Right renal cortex interstitium (tissue), 3 donors: ENCODE results near the gene BLOC1S1. TPM values are rescaled to one million over a fixed set of nuclear protein-coding genes. Genes with fewer than 3 reads are reported as not detected.

Source experiments
- DNase-seq, 3 donors: peaks; one replicate each; pipeline ENCODE4 v3.0.0-alpha.2; 2013; ENCODE audit warnings: low read depth in 3 of 3, low spot score in 2 of 3
- polyA plus RNA-seq, 3 donors: library from polyadenylated mRNA; unstranded; fragments of 120-200 nt; gene quantifications; one replicate each; pipeline ENCODE4 v1.2.1, GENCODE V29; 2013; ENCODE audit not compliant: insufficient read length in 3 of 3

BLOC1S1 gene
- polyA plus RNA-seq, 3 donors, result 114 to 135 (median 133) TPM

GRCh38 chr12:55707219-55707671 is 8.6 kb upstream of the BLOC1S1 start:
- DNase-seq, result no peak

GRCh38 chr12:55707841-55708694 is 7.8 kb upstream of the BLOC1S1 start, which contains the start of gene ITGA7:
Gene ITGA7, minus strand, starts transcription at chr12:55707904. Its CDS starts 222 bp downstream, at chr12:55707682.
- DNase-seq, result no peak

- DNase-seq, result no peak
Measured at GRCh38 chr12:55708695-55709233, 7.1 kb upstream of the BLOC1S1 start.

GRCh38 chr12:55711786-55712553 is 3.9 kb upstream of the BLOC1S1 start:
- no peak for DNase-seq

- no peak for DNase-seq
Measured at GRCh38 chr12:55712700-55713415, 3.0 kb upstream of the BLOC1S1 start.

- DNase-seq, result no peak
Measured at GRCh38 chr12:55713721-55714120, 2.1 kb upstream of the BLOC1S1 start.

GRCh38 chr12:55715169-55715764 is 579 bp upstream of the BLOC1S1 start:
- no peak for DNase-seq

GRCh38 chr12:55716582-55716957 is 724 bp downstream of the BLOC1S1 start:
- DNase-seq, result no peak

- DNase-seq, result no peak
Measured at GRCh38 chr12:55717011-55718007, 1.5 kb downstream of the BLOC1S1 start.

- no peak for DNase-seq
Measured at GRCh38 chr12:55718015-55718414, 2.2 kb downstream of the BLOC1S1 start.

- DNase-seq, result no peak
Measured at GRCh38 chr12:55718624-55719275, 2.9 kb downstream of the BLOC1S1 start.

- DNase-seq, result no peak
Measured at GRCh38 chr12:55719371-55719770, 3.5 kb downstream of the BLOC1S1 start.

GRCh38 chr12:55720071-55720564 is 4.3 kb downstream of the BLOC1S1 start, which contains the start of gene RDH5:
Gene RDH5, plus strand, starts transcription at chr12:55720393. Its CDS starts 792 bp downstream, at chr12:55721185.
- DNase-seq, result no peak

GRCh38 chr12:55720894-55721444 is 5.1 kb downstream of the BLOC1S1 start:
- no peak for DNase-seq

- no peak for DNase-seq
Measured at GRCh38 chr12:55721601-55722213, 5.9 kb downstream of the BLOC1S1 start.

- DNase-seq, result no peak
Measured at GRCh38 chr12:55722948-55723347, 7.1 kb downstream of the BLOC1S1 start.

- no peak for DNase-seq
Measured at GRCh38 chr12:55723516-55724225, 7.8 kb downstream of the BLOC1S1 start.
